ENCODE data around the gene PFDN6.

Gene PFDN6

DNA sequence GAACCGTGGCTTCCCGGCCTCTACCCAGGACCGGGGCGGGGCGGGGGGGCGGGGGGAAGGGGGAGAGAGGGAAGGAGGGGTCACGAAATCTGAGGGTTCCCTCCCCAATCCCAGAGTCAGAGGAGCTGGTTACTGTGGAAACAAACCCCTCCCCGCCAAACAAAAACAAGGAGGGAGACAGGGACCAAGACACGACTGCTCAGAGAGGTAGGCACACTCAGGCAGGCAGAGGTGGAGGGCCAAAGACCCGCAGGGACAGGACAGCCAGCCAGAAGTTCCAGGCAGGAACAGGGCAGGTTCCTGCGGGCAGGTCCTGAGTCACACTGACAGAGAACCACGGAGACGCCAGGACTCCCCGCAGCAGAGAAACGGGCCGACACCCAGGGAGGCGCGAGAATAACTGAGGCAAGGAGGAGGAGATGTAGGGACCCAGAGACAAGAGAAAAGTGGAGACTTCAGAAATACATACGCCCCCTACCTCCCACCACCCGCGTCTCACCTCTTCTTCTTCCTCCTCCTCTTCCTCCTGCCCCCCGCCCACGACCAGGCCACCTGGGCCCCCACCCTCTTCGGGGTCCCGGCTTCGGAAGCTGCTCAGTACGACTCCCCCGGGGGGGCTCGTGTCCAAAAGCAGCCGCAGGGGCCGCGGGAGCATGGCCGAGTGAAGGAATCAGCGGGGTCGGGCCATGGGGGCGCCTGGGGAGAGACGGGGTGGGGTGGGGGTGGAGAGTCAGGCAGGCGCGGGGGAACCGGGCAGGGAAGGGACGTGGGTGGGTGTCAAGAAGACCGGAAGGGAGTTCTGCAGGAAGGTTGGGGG, 8.8 kb downstream of the PFDN6 start:
- TF ChIP-seq ZBTB7A (IDR thresholded peaks at IDR 0.05; ENCODE audit: low read depth) (peak; percentile 12; the same call in 1 of the 2 replicates), TAF1 (IDR thresholded peaks at IDR 0.05; ENCODE audit: low read depth) (0 out of 2 replicates have a peak, but pooled peaks have one; percentile 29)
- TF ChIP-seq, protein P1, sequence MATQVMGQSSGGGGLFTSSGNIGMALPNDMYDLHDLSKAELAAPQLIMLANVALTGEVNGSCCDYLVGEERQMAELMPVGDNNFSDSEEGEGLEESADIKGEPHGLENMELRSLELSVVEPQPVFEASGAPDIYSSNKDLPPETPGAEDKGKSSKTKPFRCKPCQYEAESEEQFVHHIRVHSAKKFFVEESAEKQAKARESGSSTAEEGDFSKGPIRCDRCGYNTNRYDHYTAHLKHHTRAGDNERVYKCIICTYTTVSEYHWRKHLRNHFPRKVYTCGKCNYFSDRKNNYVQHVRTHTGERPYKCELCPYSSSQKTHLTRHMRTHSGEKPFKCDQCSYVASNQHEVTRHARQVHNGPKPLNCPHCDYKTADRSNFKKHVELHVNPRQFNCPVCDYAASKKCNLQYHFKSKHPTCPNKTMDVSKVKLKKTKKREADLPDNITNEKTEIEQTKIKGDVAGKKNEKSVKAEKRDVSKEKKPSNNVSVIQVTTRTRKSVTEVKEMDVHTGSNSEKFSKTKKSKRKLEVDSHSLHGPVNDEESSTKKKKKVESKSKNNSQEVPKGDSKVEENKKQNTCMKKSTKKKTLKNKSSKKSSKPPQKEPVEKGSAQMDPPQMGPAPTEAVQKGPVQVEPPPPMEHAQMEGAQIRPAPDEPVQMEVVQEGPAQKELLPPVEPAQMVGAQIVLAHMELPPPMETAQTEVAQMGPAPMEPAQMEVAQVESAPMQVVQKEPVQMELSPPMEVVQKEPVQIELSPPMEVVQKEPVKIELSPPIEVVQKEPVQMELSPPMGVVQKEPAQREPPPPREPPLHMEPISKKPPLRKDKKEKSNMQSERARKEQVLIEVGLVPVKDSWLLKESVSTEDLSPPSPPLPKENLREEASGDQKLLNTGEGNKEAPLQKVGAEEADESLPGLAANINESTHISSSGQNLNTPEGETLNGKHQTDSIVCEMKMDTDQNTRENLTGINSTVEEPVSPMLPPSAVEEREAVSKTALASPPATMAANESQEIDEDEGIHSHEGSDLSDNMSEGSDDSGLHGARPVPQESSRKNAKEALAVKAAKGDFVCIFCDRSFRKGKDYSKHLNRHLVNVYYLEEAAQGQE (IDR thresholded peaks at IDR 0.05; ENCODE audit: low read depth): no peak

DNA sequence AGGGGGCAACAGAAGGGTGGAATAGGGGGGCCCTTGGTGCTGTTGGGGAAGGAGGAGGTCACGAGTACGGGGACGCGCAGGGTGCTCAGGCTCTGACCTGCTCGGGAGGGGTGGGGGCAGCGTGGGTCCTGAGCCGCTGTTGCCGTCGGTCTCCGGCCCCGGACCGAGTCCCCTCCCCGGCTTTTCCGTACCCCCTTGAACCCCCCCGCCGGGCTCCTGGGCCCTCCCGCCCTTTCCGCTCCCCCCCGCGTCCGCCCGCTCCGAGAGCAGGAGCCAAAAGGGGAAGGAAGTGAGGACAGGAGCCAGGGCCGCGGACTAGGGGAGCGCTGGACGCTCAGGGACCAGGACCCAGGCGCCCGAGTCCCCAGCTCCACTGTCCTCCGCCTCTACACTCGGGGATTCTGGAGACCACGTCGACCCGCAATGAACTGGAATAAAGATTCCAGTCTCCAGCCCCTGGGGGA, 9.4 kb downstream of the PFDN6 start, which contains the start of gene RGL2:
TSS of gene RGL2 (minus strand) at position 170 of the 464 bp plus-strand sequence. CDS start 332 bp downstream, outside the sequence.
- TF ChIP-seq EP300 (IDR thresholded peaks at IDR 0.05; ENCODE audit: borderline replicate concordance) (no peak), ZBTB7A (IDR thresholded peaks at IDR 0.05; ENCODE audit: low read depth) (peak; percentile 53; the same call in 1 of the 2 replicates), TEAD4 (IDR thresholded peaks at IDR 0.05) (no peak), TCF12 (IDR thresholded peaks at IDR 0.05; ENCODE audit: low read depth) (no peak)

DNA sequence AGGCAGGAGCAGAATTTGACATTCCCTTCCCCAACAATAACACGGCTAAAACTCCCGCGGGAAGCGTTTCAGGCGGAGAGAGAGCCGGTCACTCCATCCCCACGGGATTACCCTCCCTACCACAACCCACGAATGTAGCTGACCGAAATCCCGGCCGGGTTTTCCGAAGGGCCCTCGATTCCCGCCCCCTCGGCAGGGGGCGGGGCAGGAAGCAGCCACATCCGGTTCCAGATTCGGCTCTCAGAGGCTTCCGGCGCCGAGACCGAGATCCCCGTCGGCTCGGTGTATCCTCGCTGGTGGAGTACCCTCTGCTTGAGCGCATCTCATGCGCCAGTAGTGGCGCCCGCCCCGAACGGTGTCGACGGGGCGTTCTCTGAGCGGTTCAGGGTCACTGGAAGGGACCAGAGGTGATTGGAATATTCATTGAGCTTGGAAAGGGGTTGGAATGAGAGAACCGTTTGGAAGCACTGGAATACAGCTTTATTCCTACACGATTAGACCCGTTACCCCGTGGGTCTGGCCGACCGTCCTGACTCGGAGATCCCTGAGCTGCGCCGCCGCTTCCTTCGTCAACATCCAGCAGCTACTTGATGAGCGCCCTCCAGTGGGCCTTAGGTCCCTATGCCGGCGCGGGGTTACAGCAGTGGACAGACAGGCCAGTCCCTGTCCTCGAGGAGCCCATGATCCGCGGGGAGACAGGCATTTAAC, 10.0 kb downstream of the PFDN6 start:
- TF ChIP-seq EGR1 (IDR thresholded peaks at IDR 0.05): peak; percentile 52; the same call in 1 of the 2 replicates
- TF ChIP-seq TCF12 (IDR thresholded peaks at IDR 0.05; ENCODE audit: low read depth): no peak
- TF ChIP-seq ZBTB7A (IDR thresholded peaks at IDR 0.05; ENCODE audit: low read depth): 0 out of 2 replicates have a peak, but pooled peaks have one; percentile 60
- TF ChIP-seq CEBPB (IDR thresholded peaks at IDR 0.05): no peak
- no peak; the same call in 1 of the 2 replicates for TF ChIP-seq TEAD4 (IDR thresholded peaks at IDR 0.05)
- TF ChIP-seq YY1 (IDR thresholded peaks at IDR 0.05; ENCODE audit: low read depth): peak; percentile 41; the same call in 1 of the 2 replicates
- TF ChIP-seq, protein P1 (IDR thresholded peaks at IDR 0.05; ENCODE audit: low read depth): no peak
- no peak for TF ChIP-seq NFIC (IDR thresholded peaks at IDR 0.05)
- TF ChIP-seq, protein P2, sequence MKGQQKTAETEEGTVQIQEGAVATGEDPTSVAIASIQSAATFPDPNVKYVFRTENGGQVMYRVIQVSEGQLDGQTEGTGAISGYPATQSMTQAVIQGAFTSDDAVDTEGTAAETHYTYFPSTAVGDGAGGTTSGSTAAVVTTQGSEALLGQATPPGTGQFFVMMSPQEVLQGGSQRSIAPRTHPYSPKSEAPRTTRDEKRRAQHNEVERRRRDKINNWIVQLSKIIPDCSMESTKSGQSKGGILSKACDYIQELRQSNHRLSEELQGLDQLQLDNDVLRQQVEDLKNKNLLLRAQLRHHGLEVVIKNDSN (IDR thresholded peaks at IDR 0.05): no peak
- no peak for TF ChIP-seq EP300 (IDR thresholded peaks at IDR 0.05; ENCODE audit: borderline replicate concordance)
- TF ChIP-seq, protein P3, sequence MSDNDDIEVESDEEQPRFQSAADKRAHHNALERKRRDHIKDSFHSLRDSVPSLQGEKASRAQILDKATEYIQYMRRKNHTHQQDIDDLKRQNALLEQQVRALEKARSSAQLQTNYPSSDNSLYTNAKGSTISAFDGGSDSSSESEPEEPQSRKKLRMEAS (IDR thresholded peaks at IDR 0.05): peak; percentile 38; the same call in 1 of the 2 replicates
- peak; percentile 54 for TF ChIP-seq RAD21 (IDR thresholded peaks at IDR 0.05; ENCODE audit: low read depth)
- no peak for TF ChIP-seq FOXM1 (IDR thresholded peaks at IDR 0.05; ENCODE audit: borderline replicate concordance, low read depth)
- TF ChIP-seq CREB1 (IDR thresholded peaks at IDR 0.05; ENCODE audit: low read depth): no peak
- TF ChIP-seq TAF1 (IDR thresholded peaks at IDR 0.05; ENCODE audit: low read depth): peak; percentile 80

DNA sequence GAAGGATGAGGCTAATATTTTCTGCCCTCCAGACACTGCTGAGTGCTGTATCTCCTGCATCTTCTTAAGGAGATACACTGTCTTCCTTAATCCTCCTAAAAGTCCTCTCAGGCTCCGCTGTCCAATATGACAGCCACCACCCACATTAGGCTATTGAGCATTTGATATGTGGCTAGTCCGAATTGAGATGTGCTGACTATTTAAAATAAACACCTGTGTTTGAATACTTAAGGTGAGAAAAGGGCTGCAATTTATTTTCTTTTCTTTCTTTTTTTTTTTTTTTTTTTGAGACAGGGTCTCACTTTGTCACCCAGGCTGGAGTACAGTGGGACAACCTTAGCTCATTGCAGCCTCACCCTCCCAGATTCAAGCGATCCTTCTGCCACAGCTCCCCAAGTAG, 12.5 kb downstream of the PFDN6 start:
- TF ChIP-seq CREB1 (IDR thresholded peaks at IDR 0.05; ENCODE audit: low read depth): no peak
- no peak for TF ChIP-seq YY1 (IDR thresholded peaks at IDR 0.05; ENCODE audit: low read depth)
- no peak for TF ChIP-seq ZBTB7A (IDR thresholded peaks at IDR 0.05; ENCODE audit: low read depth)
- no peak for TF ChIP-seq TAF1 (IDR thresholded peaks at IDR 0.05; ENCODE audit: low read depth)
- TF ChIP-seq, protein P2 (IDR thresholded peaks at IDR 0.05): no peak
- no peak for TF ChIP-seq TCF12 (IDR thresholded peaks at IDR 0.05; ENCODE audit: low read depth)
- no peak for TF ChIP-seq EP300 (IDR thresholded peaks at IDR 0.05; ENCODE audit: borderline replicate concordance)
- no peak for TF ChIP-seq CEBPB (IDR thresholded peaks at IDR 0.05)
- no peak for TF ChIP-seq EGR1 (IDR thresholded peaks at IDR 0.05)
- TF ChIP-seq, protein P3 (IDR thresholded peaks at IDR 0.05): no peak
- TF ChIP-seq NFIC (IDR thresholded peaks at IDR 0.05): no peak
- no peak for TF ChIP-seq FOXM1 (IDR thresholded peaks at IDR 0.05; ENCODE audit: borderline replicate concordance, low read depth)
- TF ChIP-seq, protein P1 (IDR thresholded peaks at IDR 0.05; ENCODE audit: low read depth): no peak
- no peak for TF ChIP-seq RAD21 (IDR thresholded peaks at IDR 0.05; ENCODE audit: low read depth)
- TF ChIP-seq TEAD4 (IDR thresholded peaks at IDR 0.05): no peak

Measured in Ishikawa (cell line).